ENCODE measurements around the gene RAB25. TPM values are rescaled to one million over a fixed set of nuclear protein-coding genes. Genes with fewer than 3 reads are reported as not detected.

The RAB25 gene
- total RNA-seq, 4 donors from 2014 or later = 190 to 482 (median 272) TPM

DNA sequence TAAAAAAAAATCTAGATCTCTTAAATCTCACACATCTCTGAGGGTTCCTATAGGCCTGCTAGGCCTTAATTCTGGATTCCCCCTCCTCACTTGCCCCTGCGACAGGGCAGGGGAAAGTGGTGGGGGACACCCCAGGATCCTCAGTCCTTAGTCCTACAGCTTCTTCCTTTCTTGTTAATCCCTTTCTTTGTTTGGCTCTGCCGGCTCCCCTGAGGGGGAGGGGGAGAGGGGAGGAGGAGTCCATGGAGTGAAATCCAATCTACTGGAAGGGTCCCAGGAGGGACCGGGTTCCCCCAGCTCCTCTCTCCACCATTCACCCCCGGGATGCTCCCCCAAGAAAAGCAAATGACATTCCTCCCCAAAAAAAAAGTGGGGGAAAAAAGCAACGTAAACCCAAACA lies 12.8 kb downstream of the RAB25 start:
- intact Hi-C loops (cut with DNase I) = no loop called here

DNA sequence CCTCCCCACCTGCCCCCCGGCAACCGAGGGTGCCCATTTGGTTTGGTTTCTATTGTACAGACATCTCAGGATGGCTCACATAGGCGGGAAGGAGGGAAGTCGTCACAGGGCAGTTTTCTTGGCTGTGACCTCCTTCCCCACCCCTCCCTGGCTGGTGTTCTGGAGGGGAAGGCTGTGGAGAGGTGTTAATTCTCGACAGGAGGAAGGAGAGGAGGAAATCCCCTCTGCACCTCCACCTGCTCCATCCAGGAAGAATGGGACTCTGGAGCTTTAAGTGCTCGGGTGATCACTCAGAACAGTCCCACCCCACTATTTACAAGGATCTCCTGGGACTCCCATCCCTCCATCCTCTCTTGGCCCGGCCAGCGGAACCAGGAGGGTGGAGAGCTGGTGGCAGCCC lies 13.7 kb downstream of the RAB25 start:
- peaks cover 0 to 47% (median 0%) of the 10 kb centered on the region in 3 donors for H3K36me3 ChIP-seq
- H3K9me3 ChIP-seq = no peaks in the 10 kb centered on the region
- peaks cover 0 to 18% (median 4%) of the 10 kb centered on the region in 3 donors for H3K4me1 ChIP-seq
- H3K27me3 ChIP-seq = peaks cover 0 to 7% (median 0%) of the 10 kb centered on the region in 4 donors
- TF ChIP-seq, protein P1, sequence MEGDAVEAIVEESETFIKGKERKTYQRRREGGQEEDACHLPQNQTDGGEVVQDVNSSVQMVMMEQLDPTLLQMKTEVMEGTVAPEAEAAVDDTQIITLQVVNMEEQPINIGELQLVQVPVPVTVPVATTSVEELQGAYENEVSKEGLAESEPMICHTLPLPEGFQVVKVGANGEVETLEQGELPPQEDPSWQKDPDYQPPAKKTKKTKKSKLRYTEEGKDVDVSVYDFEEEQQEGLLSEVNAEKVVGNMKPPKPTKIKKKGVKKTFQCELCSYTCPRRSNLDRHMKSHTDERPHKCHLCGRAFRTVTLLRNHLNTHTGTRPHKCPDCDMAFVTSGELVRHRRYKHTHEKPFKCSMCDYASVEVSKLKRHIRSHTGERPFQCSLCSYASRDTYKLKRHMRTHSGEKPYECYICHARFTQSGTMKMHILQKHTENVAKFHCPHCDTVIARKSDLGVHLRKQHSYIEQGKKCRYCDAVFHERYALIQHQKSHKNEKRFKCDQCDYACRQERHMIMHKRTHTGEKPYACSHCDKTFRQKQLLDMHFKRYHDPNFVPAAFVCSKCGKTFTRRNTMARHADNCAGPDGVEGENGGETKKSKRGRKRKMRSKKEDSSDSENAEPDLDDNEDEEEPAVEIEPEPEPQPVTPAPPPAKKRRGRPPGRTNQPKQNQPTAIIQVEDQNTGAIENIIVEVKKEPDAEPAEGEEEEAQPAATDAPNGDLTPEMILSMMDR (IDR thresholded peaks at IDR 0.05) = no peak
- TF ChIP-seq POLR2A (IDR thresholded peaks at IDR 0.05) = no peak
- intact Hi-C loops (cut with DNase I) = no loop called here
- no peak for DNase-seq
- H3K27ac ChIP-seq = no peak overlapping the region
- 50% methylated on average over 1 of the region's 8 CpGs; no CpG with 5 or more reads in 1 of the 2 donors for WGBS, 2 donors
- H3K4me3 ChIP-seq = no peak overlapping the region

More for the DNA sequence above, 12.8 kb downstream of the RAB25 start:
- Histone ChIP-seq H3K9me3 (no peaks in the 10 kb centered on the region), H3K27me3 (peaks cover 0 to 7% (median 0%) of the 10 kb centered on the region in 4 donors), H3K4me3 (no peak overlapping the region), H3K4me1 (peaks cover 0 to 18% (median 4%) of the 10 kb centered on the region in 3 donors), H3K27ac (no peak overlapping the region), H3K36me3 (peaks cover 0 to 56% (median 0%) of the 10 kb centered on the region in 3 donors)
- WGBS, 2 donors = 54 to 61% methylated on average over 5 of the region's 5 CpGs
- no peak for TF ChIP-seq POLR2A (IDR thresholded peaks at IDR 0.05)
- TF ChIP-seq, protein P1 (IDR thresholded peaks at IDR 0.05) = no peak
- no peak for DNase-seq

DNA sequence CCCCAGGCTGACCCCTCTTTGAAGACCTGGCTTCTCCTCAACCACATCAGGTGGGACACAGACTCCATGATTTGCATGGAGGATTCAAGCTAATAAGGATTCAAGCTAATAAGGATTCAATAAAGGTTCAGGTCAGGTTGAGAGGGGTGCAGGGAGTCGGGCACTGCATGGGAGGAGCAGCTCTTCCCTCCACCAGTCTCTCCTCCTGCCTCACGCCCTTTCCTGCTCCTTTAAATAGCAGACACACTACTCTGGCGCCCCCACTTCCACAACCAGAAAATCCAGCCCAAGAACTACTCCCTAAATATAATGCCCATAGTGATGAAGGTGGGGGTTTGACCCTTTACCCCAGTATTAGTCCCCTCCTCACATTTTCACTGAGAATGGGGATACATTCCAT lies 14.2 kb downstream of the RAB25 start:
- DNase-seq = no peak
- no peak for TF ChIP-seq POLR2A (IDR thresholded peaks at IDR 0.05)
- TF ChIP-seq, protein P1 (IDR thresholded peaks at IDR 0.05) = no peak
- intact Hi-C loops (cut with DNase I) = no loop called here
- H3K36me3 ChIP-seq = peaks cover 0 to 42% (median 0%) of the 10 kb centered on the region in 3 donors
- no peaks in the 10 kb centered on the region for H3K9me3 ChIP-seq
- H3K27me3 ChIP-seq = peaks cover 0 to 5% (median 0%) of the 10 kb centered on the region in 4 donors
- 47 to 51% methylated on average over 3 of the region's 3 CpGs for WGBS, 2 donors
- H3K4me1 ChIP-seq = peaks cover 0 to 18% (median 4%) of the 10 kb centered on the region in 3 donors
- no peak overlapping the region for H3K27ac ChIP-seq
- H3K4me3 ChIP-seq = no peak overlapping the region

DNA sequence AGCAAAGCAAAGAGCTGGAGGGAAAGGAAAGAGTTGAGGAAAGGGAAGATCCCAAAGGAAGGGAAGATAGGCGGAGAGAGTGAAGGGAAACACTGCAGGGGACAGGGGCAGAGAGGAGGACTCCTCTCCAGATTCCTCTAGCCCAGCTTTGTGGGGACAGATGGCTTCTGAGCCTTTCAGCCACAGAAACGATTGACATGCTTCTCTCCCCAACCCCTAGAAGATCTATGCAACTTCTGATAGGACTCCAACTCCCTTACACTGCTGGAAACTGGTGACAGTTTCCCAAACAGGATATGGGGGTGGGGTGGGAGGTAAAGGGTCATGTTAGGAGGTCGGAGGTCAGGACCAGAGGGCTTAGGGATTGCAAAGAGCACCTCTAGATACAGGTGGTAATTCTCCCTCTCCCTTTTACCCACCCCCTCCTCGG lies 14.8 kb downstream of the RAB25 start:
- Histone ChIP-seq H3K4me1 (peaks cover 0 to 22% (median 4%) of the 10 kb centered on the region in 3 donors), H3K4me3 (peak overlapping the region in 2 of 4 donors; percentile 48 to 66), H3K27ac (peak overlapping the region in 1 of 4 donors; percentile 66), H3K36me3 (peaks cover 0 to 36% (median 0%) of the 10 kb centered on the region in 3 donors), H3K27me3 (peaks cover 0 to 2% (median 0%) of the 10 kb centered on the region in 4 donors), H3K9me3 (no peaks in the 10 kb centered on the region)
- intact Hi-C loops (cut with DNase I) = no loop called here
- DNase-seq = no peak
- no peak for TF ChIP-seq POLR2A (IDR thresholded peaks at IDR 0.05)
- TF ChIP-seq, protein P1 (IDR thresholded peaks at IDR 0.05) = no peak
- WGBS, 2 donors = 57 to 59% methylated on average over 4 of the region's 4 CpGs

DNA sequence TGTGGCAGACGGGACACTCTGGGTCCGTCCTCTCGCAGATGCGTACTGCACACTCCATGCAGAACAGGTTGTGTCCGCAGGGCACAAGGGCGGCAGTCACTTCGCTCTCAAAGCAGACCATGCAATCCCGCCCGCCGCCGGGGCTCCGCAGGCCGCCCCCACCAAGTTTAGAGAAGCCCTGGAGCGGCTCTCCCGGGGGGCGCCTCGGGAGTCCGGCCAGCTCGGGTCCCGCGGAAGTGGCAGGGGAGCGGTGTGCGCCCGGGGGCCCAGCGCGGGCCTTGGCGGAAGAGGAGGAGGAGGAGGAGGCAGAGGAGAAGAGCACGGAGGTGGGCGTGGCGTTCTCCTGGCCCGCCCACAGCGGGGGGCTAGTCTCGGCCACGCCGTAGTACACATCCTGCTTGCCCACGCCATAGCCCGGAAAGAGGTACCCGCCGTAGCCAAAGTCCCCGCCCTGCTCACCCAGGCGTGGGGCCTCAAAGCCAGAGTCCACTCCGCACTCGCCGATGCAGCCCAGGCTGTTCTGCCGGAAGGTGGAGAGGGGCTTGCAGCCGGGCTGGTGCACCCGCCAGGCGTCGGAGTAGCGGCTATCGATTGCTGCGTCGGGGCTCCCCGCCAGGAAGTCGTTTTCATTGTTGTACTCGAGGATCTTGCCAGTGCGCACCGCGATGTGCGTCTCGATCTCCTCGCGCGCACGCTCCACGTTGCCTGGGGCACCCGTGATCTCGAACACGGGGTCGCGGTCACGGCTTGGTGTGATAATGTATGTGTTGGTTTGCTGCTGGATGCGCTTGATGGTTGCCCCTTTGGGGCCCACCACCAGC lies 15.9 kb downstream of the RAB25 start:
- Histone ChIP-seq H3K4me1 (peaks cover 0 to 32% (median 7%) of the 10 kb centered on the region in 3 donors), H3K4me3 (peak overlapping the region; percentile 15 to 66 (median 38)), H3K36me3 (peaks cover 0 to 25% (median 0%) of the 10 kb centered on the region in 3 donors), H3K27me3 (peaks cover 0 to 8% (median 0%) of the 10 kb centered on the region in 4 donors), H3K9me3 (no peaks in the 10 kb centered on the region), H3K27ac (peak overlapping the region in 3 of 4 donors; percentile 14 to 66 (median 63))
- 42 to 85% methylated on average over 20 to 34 of the region's 73 CpGs for WGBS, 2 donors
- intact Hi-C loops (cut with DNase I) = no loop called here
- DNase-seq = no peak
- TF ChIP-seq, protein P1 (IDR thresholded peaks at IDR 0.05) = no peak
- peak in 2 of 4 donors; percentile 17 to 23 for TF ChIP-seq POLR2A (IDR thresholded peaks at IDR 0.05)
